HG03565 (cell line): Measurements from ENCODE around the gene PPP3CA.
"Not testable (repeated sequence)": the region's sequence is repeated elsewhere in the genome, so short reads cannot be mapped to it uniquely, and the experiment has no call there.

ENCODE experiments used
- ATAC-seq: cut with Tn5 transposase; IDR thresholded peaks from one replicate; pipeline ENCODE4 v1.9.1; 2021; ENCODE audit warnings: mild to moderate bottlenecking, moderate library complexity; ENCODE audit not compliant: unreplicated experiment

The PPP3CA gene

DNA sequence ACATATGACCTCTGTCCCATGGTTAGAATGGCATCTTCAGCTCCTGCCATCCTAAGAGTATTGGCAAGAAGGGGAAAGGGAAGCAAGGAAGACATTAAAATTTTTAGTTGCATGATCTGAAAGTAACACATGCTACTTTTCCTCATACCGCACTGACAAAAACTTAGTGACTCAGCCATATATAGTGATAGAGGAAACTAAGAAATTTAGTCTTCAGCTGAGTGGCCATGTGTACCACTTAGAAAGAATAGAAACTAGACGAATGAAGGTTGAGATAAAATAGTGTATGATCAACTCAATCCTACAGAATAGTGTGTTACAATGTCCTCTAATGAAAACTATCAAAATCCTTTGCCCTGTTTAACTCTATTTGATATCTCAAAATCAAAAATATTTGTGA lies 164.1 kb downstream of the PPP3CA start:
- no peak for ATAC-seq

DNA sequence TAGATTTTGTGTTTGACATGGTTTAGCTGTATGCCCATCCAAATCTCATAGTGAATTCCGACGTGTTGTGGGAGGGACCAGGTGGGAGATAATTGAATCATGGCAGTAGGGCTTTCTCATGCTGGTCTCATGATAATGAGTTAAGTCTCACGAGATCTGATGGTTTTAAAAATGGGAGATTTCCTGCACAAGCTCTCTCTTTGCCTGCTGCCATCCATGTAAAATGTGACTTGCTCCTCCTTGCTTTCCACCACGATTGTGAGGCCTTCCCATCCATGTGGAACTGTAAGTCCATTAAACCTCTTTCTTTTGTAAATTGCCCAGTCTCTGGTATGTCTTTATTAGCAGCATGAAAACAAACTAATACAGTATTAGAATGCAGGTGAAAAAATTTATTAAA lies 164.6 kb downstream of the PPP3CA start:
- ATAC-seq, result not testable (repeated sequence)

DNA sequence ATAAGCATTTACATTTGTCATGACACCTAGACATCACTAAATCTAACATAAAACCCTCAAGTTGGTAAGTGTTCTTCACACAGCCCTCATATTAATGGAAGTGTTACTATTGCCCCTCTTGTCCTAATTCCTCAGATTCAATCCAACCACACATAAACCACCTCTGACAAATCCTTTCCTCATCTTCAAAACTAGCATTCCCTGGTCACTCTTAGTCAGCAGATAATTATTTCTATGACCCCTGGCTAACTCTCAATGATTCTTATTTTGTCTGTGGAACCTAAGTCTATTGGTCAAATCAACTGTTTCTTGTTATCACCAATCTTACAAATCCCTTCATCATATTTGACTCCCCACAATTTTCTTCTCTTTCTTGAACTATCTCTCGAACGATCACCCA lies 168.6 kb downstream of the PPP3CA start:
- no peak for ATAC-seq

DNA sequence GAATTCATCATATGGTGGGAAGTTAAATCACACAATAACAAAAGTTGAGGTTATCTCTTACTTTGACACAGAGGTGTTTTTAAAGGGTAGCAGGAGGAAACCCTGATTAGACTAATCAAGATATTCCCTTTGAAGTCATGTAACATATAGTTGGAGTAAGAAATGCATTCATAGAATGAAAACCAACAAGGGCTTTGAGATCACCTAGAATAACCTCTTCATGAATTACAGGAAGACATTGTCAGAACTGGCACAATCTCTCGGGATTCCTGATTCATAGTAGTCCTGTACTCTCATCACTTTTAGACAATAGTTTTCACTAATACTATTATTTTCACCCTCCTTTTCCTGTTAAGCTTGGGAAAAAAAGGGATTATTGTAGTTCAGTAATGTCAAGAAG lies 170.2 kb downstream of the PPP3CA start:
- no peak for ATAC-seq

DNA sequence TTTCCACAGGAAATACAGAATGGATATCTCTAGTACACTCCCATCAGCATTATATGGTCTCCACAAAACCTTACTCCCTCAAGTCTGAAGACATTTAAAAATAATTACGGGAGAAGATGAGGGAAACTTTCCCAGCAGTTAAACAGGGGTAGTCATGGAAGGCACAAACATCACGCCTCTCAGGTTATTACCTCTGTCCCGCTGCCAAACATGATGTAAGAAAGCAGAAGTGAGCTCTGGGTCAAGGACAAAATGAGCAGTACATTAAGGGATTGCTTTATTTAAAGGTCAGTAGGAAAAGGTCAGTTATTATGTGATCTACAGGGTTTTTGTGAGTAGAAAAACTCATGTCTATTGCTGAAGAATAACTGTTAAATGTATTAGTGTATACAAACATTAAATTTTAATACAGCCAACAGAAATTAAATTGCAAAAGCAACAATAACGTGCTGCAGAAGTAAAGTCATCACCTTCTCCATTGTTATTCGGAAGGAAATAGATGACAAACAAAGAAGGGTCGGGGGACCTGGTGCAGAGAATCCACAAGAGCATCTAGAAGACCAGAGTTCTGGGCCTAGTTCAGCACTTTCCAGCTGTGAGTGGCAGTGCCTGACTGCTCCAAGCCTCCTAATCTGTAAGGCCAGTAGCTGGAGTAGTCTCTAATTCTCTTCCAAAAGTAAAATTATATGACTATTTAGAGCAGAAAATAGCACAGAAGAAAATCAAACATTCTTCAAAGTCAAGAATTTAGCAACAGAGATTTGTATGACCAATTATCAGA lies 171.2 kb downstream of the PPP3CA start:
- ATAC-seq, result no peak

DNA sequence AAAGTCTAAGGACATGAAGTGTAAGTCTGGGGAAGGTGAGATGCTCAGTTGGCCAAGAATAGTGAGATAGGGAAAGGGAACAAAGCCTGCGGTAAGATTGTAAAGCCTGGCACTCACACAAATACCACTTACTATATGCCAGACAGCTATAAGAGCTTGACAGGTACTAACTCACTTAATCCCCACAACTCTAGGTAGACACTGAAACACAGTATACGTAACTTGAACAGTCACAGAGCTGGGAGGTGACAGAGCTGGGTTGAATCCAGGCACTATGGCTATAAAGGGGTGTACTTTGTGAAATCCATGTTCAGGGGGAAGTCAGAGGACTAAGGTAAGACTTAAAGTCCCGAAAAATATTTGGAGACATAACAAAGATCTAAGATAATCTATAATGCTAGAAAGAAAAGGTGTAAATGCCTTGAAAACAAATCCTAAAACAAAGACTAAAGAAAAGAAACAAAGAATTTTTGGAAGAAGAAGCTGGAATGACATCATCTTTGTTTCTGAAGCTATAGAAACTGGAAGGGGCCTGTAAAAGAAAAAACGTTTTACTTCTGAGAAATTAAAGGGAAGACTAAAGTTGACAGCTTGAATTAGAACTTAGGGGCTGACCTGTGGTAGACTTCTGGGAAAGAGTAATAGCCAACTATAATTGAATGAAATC lies 172.5 kb downstream of the PPP3CA start:
- ATAC-seq, result no peak

DNA sequence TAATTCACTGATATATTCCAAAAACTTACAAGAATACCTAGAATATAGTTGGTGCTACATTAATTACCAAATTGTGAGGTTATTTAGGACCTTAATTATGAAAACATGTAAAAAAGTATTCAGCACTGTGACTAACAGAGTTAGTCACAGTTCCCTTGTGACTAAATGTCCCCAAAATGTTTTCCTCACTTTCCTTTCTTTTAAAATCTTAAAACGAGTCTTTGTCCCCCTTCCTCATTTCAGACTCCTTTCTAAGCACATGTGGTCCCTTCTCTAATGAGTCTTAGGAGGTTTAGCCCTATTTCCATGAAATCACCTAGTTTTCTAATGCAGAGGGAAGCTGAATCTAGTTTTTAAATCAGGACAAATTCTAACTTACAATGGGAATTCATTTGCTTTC lies 175.0 kb downstream of the PPP3CA start:
- ATAC-seq, result no peak

DNA sequence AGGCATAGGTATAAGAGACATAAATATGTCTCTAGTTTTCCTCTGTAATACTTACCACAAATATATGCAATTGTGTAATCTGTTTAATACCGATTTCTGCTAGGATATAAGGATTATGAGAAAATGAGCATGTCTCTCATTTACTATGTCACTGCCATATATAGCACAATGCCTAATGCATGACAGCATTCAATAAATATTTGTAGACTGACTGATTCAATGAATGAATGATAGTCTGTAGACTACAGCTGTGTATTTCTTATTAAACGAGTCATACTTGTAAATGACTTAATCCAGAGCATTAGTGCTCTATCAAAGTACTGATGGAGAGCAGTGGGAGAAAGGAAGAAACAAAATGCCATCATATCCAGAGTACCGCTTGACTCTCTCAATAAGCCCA lies 175.6 kb downstream of the PPP3CA start:
- no peak for ATAC-seq

DNA sequence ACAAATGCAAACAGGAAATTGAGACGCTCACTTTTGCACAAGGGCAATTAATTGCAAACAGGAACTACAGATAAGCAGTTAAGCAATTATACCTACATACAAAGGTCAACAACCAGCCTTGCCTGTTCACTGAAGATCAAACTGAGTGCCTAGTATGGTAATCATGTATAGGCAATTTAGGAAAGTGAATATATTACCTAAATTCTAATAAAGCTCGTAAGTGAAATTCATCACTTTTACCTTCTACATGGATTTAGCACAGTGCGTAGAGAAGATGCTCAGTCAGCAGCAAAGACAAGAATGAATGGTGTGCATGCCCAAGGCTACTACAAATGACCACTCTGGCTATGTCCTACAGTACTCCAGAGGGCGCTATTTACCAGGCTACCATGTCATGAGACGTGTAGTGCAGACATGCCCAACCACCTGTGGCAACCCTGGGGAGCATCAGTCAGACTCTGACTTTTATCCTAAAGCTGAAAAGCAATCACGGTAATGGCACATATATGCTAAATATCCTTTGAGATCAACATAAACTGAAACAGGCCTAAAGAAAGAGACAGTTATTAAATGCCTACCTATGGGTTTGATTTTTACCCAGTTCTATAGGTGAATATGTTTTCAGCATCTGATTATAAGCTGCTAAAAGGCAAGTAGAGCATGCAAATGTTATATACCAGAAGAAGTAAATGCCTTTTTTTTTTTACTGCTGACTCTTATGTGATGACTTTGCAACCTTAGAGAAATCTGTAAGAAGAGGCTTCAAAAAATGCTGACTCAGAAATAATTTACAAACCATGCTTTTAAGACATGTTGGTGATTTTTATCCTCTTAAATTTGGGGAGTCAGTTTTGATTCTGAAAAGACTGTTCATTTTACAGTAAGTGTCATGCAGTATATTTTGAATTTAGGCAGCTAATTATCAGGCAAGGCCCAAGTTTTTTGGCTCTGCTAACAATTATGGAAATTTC lies 178.0 kb downstream of the PPP3CA start:
- ATAC-seq, result peak; percentile 97

DNA sequence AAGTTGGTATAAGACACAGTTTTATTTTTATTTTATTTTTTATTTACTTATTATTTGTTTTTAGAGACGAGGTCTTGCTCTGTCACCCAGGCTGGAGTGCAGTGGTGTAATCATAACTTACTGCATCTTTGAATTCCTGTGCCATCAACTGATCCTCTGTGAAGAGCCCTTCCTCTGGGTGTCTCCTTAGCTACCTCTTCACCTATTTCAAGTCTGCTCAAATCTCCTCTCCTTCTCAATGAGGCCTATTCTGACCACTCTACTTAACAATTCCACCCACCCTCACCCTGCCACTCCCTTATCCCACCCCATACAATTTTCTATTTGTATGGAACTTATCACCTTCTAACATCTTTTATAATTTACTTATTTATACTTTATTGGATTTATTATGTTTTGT lies 183.4 kb downstream of the PPP3CA start:
- no peak for ATAC-seq

DNA sequence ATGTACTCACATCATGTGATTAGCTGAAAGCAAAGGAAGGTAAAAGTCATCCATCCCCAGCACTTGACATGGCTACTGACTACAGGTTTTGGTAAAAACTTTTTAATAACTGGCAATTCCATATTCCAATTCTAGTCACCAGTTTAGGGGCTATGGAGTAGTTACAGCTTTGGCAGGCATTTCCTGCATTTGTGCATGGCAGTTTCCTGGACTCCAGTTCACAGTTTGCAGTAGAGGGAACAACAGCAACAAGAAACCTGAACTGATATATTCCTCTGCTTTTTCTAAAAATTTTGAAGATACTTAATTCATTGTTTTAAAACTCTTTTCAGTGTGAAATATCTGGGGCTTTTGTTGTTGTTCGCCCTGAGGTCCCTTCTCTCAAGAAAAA lies 184.3 kb downstream of the PPP3CA start:
- no peak for ATAC-seq

DNA sequence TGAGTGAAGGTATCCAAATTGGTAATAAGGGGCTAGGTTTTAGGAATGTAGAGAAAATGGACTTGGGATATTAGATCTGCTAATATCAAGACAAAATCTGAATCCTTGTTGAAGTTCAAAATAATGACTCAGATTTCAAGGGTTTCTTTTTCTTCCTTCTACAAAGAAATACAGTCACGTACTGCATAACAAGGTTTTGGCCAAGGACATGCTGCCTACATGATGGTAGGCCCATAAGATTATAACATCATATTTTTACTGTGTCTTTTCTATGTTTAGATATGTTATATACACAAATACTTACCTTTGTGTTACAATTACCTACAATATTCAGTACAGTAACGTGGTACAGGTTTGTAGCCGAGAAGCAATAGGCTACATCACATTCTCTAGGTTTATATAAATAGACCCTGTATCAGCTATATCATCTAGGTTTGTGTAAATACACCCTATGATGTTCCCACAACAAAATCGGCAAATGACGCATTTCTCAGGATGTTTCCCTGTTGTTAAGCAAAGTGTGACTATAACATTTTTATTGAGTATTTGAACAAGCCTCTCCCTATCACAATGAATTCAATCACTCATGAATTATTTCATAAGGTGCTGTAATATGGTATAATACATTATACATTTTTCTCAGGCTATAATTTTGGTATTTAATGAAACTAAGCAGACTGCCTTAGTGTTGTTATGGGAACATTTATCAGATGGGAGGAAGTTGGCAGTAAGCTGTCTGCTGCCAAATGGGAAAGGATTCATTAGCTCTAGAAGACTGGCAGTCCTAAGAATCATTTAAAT lies 186.3 kb downstream of the PPP3CA start:
- no peak for ATAC-seq

DNA sequence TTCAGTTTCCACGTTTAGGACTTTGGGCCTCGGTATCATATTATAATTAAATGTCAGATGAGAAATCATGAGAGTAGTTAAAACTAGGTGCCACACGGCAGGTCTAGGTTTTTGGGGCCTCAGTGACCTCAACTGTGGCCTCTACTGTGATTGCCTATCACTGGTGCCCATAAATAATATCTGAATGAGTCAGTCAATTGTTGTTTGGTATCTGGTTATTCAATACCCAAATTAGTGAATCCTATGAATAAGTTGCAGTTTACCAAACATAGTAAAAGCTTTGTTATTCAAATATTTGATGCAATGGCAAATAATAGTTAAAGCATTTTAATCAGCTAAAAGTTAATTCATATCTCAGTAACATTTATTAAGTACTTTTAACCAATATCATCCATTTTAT lies 188.8 kb downstream of the PPP3CA start:
- ATAC-seq, result no peak

DNA sequence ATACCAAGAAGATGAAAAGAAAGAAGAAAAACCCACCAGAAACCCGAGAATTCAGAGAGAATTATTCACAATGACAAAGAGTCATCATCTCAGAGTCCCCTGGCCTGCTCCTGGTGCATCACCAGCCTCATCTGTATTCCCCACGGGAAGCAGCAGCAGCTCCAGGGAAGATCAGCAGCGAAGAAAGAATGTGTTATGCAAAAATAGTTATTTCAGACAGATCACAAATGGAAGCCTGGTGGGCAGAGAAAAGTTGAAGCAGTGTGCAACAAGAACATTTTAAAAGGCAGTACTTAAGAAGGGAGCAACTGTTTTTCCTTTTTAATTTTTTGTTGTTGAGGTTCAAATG lies 189.2 kb downstream of the PPP3CA start:
- ATAC-seq, result no peak

DNA sequence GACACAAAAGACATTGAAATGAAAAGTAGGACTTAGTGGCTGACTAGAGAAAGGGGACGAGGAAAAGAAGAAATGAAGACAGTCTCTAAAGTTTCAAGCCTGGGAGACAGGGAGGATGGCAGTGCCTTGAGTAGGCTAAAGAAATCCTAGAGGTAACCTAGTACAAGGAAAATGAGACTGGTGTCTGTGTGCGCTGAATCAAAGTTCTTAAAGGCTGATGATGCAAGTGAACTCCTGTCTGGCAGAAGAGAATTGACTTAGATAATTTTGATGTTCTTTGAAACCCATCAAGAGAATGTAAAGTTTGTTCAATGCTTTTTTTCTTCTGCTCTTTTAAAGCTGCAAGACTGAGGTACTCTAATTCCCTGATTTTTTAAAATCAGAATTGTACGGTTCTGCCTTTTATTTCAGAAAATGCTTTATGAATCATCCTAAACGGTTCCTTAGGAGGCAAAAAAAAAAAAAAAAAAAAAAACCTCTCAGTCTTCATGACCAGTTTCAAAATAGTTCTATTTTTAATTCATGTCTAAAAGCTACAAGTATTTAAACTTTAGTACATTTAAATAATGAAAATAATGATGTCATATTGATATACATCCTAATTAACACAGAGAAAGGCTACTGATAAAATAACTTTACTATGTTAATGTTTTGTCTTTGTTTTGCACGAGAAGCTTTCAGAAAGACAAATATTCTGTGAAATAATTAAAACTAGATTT lies 189.8 kb downstream of the PPP3CA start:
- ATAC-seq, result no peak

DNA sequence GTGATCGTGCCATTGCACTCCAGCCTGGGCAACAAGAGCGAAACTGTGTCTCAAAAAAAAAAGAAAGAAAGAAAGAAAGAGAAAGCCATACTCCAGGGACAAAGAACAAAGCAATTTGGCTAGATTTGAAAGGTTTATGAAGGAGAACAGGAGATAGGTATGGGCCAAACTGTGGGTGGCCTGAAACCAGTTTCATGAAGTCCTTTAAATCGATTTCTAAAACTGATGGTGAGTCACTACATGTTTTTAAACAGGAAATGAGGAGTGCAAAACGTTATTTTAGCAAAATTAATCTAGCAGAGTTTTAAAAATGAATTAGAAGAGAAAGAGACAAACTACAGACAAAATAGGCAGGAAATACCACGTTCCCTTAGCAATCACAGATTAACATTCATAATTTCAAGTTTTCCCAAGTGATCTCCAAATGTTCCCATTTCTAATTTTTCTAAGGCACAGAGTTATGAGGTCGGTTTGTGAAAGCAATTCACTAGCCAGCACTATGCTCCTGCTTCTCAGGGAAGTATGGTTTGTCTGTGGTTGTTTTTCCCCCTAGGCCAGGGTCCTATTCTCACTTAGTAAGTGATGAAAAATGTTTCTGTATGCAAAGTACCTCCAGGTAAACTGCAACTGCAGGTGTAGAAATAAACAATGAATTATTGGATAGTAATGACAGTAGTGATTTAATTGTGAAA lies 190.6 kb downstream of the PPP3CA start:
- ATAC-seq, result no peak

DNA sequence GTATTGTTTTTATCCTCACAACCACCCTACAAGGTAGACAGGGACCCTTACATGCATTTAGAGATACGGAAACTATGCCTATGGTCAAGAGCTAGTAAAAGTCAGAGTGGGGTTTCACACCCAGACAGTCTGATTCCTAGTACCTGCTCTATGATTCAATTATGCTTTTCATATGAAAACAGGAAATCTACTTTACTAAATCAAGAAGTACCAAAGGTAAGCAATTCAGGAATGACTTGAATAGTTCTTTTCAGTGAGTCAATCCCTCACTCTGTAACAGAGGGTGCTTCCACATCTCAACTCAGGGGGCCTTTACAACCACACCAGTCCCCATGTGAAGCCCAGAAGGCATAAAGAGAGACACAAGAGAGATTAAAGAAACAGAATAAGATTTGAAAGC lies 191.4 kb downstream of the PPP3CA start:
- no peak for ATAC-seq

DNA sequence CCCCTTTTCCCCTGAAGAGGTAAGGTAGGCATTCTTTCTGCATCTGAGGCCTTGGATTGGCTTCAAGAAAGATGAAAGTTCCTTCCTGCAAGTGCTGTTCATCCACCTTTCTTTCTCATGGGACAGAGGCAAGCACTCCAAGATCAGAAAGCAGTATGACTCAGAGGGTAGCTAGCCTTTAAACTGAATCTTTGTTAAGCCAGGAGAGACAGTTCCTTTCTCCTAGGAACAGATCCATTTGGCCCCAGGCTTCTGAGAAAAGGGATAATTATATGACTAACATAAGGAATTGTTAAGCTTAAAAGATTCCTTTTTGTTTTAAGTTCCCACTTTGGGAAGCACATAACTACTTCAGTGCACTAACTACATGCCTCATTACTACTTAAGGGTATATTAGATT lies 192.0 kb downstream of the PPP3CA start:
- ATAC-seq, result no peak

DNA sequence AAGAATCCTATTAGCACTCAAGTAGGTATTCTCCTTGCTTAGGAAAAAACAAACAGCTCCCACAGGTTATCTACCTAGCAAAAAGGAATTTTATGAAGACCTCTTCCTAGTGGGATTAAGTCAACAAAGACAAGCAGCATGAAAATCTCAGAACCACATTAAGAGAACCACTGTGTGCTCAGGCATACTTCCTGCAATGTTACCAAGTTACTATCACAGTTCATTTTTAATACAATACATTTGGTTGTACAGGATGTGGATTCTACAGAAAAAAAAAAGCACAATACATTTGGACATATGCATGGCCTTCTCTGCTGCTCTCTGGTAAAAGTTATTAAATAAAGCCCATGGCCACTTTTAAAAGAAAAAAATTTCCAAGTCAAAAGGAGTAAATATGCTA lies 193.7 kb downstream of the PPP3CA start:
- ATAC-seq, result no peak

DNA sequence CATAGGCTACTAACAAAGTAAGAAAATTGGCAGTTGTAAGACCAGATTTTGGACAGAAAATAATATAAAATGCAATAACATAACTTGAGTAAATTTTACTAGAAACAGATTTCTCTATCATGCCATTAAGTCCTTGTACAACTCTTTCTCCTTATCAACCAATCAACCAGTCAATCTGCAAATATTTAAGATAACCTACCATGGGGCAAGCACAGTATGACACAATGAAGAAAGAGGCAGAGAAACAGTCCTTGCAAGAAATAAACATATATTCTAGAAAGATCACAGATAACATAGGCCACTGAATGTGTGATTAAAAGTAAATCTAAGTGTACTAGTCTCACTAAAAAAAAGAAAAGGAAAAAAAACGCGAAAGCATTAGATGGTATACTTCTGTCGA lies 194.8 kb downstream of the PPP3CA start:
- no peak for ATAC-seq
